Measurements from ENCODE around the gene TNKS2.

The TNKS2 gene

DNA sequence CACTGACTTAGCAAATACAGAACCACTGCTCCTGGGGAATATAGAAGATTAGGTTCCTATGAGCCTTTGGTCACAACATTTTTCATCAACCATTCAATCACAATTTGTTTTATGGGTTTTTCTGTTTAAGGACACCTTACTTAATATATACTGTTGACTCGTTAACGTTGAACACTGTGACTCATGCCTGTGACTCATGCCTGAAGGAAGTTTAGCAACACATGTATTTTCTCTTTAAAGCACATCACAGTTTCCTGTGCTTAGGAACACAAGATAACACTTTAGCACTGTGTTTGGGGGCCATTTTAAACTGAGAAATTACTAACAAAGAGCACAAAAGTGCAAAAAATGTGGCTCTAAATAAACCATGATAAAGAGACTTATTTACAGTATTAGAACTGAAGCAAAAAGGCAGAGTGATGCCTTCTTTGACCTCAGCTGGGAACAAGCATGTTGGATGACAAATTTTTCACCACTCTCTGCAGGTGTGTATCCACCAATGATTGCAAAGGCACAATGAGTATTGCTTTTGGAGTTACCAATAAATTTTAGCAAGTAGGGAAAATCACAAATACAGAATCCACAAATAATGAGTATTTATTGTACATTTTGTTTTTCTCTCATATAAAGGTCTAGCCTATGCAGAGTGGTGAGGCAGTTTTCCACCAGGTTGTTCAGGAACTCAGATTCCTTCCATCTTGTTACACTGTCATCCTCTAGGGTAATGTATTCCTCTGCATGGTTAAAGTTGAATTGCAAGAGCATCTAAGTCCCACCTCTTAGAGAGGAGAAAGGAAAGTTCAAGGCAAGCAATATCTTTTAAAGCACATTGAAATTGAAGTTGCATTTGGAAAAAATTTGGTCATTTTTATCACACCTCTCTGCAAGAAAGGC, 103.8 kb downstream of the TNKS2 start:
- Histone ChIP-seq H3K27ac (ENCODE audit: low read depth, low read length) (no peak overlapping the region), H3K36me3 (ENCODE audit: low read length) (no peaks in the 10 kb centered on the region), H3F3A (ENCODE audit: insufficient read depth) (no peaks in the 10 kb centered on the region; the same call in 1 of the 2 replicates), H3K9ac (ENCODE audit: low read length) (no peak overlapping the region), H3K9me3 (ENCODE audit: insufficient read depth, low read length) (no peaks in the 10 kb centered on the region), H3K9me2 (replicated peaks; ENCODE audit: insufficient read depth, low read length) (no peaks in the 10 kb centered on the region), H3K4me3 (ENCODE audit: insufficient read depth, low read length, poor library complexity, severe bottlenecking) (no peak overlapping the region), H3K4me2 (ENCODE audit: low read depth, low read length, poor library complexity, severe bottlenecking) (no peak overlapping the region), H4K20me1 (ENCODE audit: low read depth, low read length) (no peaks in the 10 kb centered on the region), H3K79me2 (ENCODE audit: insufficient read depth, low read length) (no peaks in the 10 kb centered on the region), H3K27me3 (ENCODE audit: low read length) (no peaks in the 10 kb centered on the region), H2AFZ (ENCODE audit: low read depth, low read length, severe bottlenecking) (no peak overlapping the region)
- TF ChIP-seq, protein P1, sequence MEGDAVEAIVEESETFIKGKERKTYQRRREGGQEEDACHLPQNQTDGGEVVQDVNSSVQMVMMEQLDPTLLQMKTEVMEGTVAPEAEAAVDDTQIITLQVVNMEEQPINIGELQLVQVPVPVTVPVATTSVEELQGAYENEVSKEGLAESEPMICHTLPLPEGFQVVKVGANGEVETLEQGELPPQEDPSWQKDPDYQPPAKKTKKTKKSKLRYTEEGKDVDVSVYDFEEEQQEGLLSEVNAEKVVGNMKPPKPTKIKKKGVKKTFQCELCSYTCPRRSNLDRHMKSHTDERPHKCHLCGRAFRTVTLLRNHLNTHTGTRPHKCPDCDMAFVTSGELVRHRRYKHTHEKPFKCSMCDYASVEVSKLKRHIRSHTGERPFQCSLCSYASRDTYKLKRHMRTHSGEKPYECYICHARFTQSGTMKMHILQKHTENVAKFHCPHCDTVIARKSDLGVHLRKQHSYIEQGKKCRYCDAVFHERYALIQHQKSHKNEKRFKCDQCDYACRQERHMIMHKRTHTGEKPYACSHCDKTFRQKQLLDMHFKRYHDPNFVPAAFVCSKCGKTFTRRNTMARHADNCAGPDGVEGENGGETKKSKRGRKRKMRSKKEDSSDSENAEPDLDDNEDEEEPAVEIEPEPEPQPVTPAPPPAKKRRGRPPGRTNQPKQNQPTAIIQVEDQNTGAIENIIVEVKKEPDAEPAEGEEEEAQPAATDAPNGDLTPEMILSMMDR (IDR thresholded peaks at IDR 0.05; ENCODE audit: insufficient read depth, low read length, poor library complexity, severe bottlenecking), result no peak
- no peak for TF ChIP-seq EZH2phosphoT487 (conservative IDR thresholded peaks at IDR 0.05; ENCODE audit: low read length)

DNA sequence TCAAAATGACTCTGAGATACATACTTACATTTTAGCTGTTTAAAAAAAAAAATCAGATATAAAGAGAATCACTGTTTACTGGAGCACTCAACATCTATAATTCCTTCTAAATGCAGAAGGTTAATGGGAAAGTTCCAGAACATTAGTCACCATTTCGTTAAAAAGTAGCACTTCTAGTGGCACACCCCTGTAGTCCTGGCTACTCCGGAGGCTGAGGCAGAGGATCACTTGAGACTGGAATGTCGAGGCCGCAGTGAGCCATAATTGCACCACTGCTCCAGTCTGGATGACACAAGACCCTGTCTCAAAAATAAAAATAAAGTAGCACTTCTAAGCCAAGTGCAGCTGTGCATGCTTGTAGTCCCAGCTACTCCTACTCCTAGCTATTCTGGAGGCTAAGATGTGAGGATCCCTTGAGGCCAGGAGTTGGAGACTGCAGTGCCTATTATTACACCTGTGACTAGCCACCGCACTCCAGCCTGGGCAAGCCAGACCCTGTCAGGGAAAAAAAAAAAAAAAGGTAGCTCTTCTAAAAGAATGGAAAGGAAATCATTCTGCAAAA, 108.9 kb downstream of the TNKS2 start:
- no peaks in the 10 kb centered on the region; the same call in 1 of the 2 replicates for H3K79me2 ChIP-seq (ENCODE audit: insufficient read depth, low read length)
- no peaks in the 10 kb centered on the region for H3K9me2 ChIP-seq (replicated peaks; ENCODE audit: insufficient read depth, low read length)
- no peaks in the 10 kb centered on the region for H4K20me1 ChIP-seq (ENCODE audit: low read depth, low read length)
- peak overlapping the region; percentile 73; the same call in 1 of the 2 replicates for H3K9ac ChIP-seq (ENCODE audit: low read length)
- H3K4me2 ChIP-seq (ENCODE audit: low read depth, low read length, poor library complexity, severe bottlenecking), result peak overlapping the region; percentile 86
- no peaks in the 10 kb centered on the region for H3K9me3 ChIP-seq (ENCODE audit: insufficient read depth, low read length)
- no peaks in the 10 kb centered on the region for H3K27me3 ChIP-seq (ENCODE audit: low read length)
- H3K4me3 ChIP-seq (ENCODE audit: insufficient read depth, low read length, poor library complexity, severe bottlenecking), result peak overlapping the region; percentile 71
- no peaks in the 10 kb centered on the region; the same call in 1 of the 2 replicates for H3F3A ChIP-seq (ENCODE audit: insufficient read depth)
- no peak overlapping the region for H2AFZ ChIP-seq (ENCODE audit: low read depth, low read length, severe bottlenecking)
- no peaks in the 10 kb centered on the region for H3K36me3 ChIP-seq (ENCODE audit: low read length)
- no peak for TF ChIP-seq EZH2phosphoT487 (conservative IDR thresholded peaks at IDR 0.05; ENCODE audit: low read length)
- TF ChIP-seq, protein P1 (IDR thresholded peaks at IDR 0.05; ENCODE audit: insufficient read depth, low read length, poor library complexity, severe bottlenecking), result no peak
- no peak overlapping the region for H3K27ac ChIP-seq (ENCODE audit: low read depth, low read length)

DNA sequence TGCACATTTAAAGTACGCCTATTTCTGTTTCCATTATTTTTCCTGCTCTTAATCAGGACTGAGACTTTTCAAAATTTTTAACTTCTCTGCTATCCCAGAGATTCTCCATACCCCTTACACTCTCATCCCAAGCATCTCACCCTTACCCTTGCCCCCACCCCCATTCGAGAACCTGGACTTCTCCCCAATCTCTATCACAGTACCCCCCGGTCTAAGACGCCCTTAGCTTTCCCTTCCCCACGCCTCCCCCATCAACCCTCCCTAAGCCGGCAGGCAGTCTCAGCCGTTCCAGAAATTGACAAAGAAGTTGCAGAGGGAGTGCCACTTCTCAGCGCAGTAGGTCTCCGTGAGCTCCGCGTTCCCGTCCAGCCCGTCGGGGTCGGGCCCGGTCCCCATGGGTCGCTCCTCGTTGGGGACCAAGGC, 109.7 kb downstream of the TNKS2 start:
- H3K27ac ChIP-seq (ENCODE audit: low read depth, low read length), result peak overlapping the region; percentile 66; the same call in 1 of the 2 replicates
- H3K79me2 ChIP-seq (ENCODE audit: insufficient read depth, low read length), result no peaks in the 10 kb centered on the region; the same call in 1 of the 2 replicates
- TF ChIP-seq, protein P1 (IDR thresholded peaks at IDR 0.05; ENCODE audit: insufficient read depth, low read length, poor library complexity, severe bottlenecking), result no peak
- TF ChIP-seq EZH2phosphoT487 (conservative IDR thresholded peaks at IDR 0.05; ENCODE audit: low read length), result no peak
- peak overlapping the region; percentile 73 for H3K9ac ChIP-seq (ENCODE audit: low read length)
- H3K27me3 ChIP-seq (ENCODE audit: low read length), result no peaks in the 10 kb centered on the region
- H3K9me2 ChIP-seq (replicated peaks; ENCODE audit: insufficient read depth, low read length), result no peaks in the 10 kb centered on the region
- peak overlapping the region; percentile 75 for H2AFZ ChIP-seq (ENCODE audit: low read depth, low read length, severe bottlenecking)
- H3K4me2 ChIP-seq (ENCODE audit: low read depth, low read length, poor library complexity, severe bottlenecking), result peak overlapping the region; percentile 86
- H3K36me3 ChIP-seq (ENCODE audit: low read length), result no peaks in the 10 kb centered on the region
- no peaks in the 10 kb centered on the region; the same call in 1 of the 2 replicates for H3F3A ChIP-seq (ENCODE audit: insufficient read depth)
- H3K4me3 ChIP-seq (ENCODE audit: insufficient read depth, low read length, poor library complexity, severe bottlenecking), result peak overlapping the region; percentile 71
- H4K20me1 ChIP-seq (ENCODE audit: low read depth, low read length), result no peaks in the 10 kb centered on the region
- H3K9me3 ChIP-seq (ENCODE audit: insufficient read depth, low read length), result no peaks in the 10 kb centered on the region

All from SU-DHL-6 (cell line).